HG02610 (cell line): ENCODE data around the gene SCN9A.
A peak's percentile ranks its signal among the peaks of the same experiment; 100 is the strongest.
"Not testable (repeated sequence)": the region's sequence is repeated elsewhere in the genome, so short reads cannot be mapped to it uniquely, and the experiment has no call there.

ENCODE experiments used
- ATAC-seq: cut with Tn5 transposase; IDR thresholded peaks from one replicate; pipeline ENCODE4 v1.9.1; 2021; ENCODE audit warnings: mild to moderate bottlenecking, moderate library complexity; ENCODE audit not compliant: unreplicated experiment

The SCN9A gene

DNA sequence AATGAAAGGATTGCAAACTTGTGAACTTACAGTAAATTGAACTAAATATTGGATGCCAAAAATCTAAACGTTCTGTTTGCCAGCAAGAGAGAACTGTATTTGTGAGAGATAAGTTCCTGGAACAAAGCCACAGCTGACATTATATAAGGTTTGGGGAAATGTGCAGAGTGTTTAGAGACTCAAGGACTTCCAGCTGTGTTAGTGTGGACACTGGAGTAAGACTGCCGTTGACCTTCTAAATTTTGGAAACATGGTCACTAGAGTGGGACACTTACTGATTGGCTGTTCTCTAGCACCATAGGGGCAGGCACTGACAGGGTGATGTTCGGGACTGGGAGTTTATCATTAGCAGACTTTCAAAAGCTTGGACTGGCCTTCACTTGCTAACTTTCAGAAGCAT, 40.5 kb downstream of the SCN9A start:
- ATAC-seq = no peak

DNA sequence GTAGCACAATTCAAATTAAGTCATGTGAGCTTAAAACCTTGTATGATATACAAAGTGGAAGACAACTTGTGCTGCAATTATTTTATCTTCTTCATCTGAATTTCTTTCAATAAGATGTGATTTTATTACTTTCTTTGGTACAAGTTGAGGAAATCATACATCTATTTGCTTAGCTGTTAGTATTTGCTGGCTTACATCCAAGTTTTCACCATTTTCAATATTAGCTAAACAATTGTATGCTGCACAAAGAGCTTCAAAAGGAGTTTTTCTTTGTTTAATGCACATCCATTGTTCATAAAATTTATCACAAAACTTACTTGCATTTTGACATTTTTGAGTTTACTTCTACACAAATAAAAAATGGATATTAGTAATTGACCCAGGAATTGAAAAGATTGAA, 40.9 kb downstream of the SCN9A start:
- ATAC-seq = no peak

DNA sequence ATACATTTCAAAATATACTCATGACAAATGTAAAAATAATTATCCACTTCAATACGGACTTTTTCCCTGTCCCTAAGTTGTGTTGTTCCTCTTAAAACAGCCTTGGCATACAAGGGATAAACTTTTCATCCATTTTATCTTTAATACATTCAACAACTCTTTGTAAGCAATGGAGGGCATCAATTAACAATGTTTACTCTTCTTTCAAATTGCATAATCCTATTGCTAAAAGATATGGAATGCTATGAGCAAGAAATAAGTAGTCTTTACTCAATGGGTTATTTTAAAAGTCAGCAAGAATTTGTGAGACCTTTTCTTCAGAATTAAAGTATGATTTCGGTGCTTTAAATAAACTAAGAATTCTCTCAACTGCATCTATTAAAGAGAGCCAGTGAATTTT, 41.9 kb downstream of the SCN9A start:
- ATAC-seq = no peak

DNA sequence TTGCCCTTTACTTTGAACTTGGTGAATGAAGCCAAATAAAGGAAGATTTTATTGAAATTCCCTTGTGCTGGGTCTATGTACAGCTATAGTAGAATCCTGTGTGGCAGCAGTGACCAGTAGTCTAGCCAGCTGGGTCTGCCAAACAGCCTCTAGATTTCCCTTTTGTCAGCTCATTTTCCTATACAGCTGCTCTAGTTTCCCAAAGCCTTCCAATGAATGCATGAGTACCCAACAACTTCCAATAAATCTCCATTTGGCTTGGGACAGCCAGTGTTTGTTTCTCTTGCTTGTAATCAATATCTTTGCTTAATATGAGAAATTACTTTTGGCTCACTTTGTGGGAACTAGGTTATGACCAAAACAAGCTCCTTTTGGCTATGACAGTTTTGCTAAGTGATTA, 43.6 kb downstream of the SCN9A start:
- no peak for ATAC-seq

DNA sequence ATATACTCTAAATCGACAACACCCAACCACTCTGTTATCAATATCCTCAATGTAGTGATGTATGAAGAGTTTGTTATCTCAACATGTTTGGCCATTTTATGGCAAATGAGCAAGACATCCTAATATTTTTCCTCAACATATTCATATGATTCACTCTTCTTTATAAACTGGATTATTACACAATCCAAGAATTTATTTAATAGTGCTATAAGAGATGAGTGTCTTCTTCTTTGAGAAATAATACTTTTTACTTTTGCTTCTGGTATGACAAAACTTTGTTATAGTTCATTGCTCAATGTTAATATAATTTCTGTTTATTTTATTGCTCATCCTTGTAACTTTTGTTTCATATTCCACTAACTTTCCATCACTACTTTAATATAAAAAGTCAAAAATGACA, 44.3 kb downstream of the SCN9A start:
- no peak for ATAC-seq

DNA sequence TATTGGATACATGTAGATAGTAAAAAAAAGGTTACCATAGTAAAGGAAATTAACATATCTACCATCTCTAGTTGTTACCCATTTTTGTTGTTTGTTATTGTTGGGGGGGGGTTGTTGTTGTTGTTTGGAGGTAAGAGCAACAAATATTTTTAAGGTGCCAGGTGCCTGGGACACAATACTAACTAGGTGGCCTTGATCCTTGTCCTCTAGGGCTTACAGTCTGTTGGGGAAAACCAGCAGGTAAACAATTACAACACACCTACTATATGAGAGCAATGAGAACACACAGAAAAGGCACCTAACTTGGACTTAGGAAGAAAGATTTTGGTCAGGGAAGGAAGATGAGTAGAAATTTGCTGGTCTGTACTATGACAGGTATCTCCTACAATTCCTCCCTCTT, 46.3 kb downstream of the SCN9A start:
- no peak for ATAC-seq

DNA sequence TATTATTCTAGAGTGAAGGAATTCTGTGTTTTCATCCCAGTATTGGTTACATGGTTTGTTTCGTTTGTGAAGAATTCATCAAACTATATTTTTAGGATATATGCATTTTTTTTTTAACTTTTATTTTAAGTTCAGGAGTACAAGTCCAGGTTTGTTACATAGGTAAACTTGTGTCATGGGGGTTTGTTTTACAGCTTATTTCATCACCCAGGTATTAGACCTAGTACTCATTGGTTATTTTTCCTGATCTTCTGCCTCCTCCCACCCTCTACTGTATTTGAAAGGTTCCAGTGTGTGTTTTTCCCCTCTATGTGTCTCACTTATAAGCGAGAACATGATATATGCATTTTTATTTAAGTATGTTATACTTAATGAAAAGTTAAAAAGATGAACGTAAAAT, 47.6 kb downstream of the SCN9A start:
- no peak for ATAC-seq

DNA sequence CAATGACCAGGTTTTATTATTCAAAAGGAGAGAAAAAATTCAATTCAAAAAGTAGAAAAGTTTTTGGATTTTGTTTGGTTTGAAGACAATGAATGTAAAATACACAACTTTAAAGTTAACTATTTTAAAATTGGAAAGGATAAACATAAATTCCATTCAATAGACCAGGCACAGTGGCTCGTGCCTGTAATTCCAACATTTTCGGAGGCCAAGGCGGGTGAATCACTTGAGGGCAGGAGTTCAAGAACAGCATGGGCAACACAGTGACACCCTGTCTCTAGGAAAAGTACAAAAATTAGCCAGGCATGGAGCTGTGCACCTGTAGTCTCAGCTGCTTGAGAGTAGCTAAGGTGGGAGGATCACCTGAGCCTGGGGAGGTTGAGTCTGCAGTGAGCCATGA, 54.7 kb downstream of the SCN9A start:
- ATAC-seq = no peak

DNA sequence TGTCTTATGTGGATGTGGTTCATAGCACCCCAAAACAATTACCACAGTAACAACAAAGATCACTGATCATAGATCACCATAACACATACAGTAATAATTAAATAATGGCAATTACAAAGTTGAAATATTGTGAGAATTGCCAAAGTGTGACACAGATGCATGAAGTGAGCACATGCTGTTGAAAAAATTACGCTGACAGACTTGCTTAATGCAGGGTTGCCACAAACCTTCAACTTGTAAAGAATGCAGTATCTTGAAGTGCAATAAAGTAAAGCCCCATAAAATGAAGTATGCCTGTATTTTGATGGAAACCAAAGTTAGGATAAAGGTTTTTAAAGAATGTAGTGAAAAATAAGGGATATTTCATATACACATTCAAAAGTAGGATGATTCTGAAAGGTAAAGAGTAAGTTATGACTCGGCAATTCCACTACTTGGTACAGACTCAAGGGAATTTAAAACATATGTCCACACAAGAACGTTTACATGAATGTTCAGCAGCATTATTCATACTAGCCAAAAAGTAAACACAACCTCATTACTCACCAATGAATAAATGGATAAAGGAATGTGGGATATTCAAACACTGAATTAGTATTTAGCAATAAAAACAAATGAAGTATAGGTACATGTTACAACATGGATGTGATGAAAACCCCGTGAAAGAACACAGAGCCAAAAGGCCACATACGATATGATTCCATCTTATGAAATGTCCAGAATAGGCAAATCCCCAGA, 61.6 kb downstream of the SCN9A start:
- ATAC-seq = no peak

DNA sequence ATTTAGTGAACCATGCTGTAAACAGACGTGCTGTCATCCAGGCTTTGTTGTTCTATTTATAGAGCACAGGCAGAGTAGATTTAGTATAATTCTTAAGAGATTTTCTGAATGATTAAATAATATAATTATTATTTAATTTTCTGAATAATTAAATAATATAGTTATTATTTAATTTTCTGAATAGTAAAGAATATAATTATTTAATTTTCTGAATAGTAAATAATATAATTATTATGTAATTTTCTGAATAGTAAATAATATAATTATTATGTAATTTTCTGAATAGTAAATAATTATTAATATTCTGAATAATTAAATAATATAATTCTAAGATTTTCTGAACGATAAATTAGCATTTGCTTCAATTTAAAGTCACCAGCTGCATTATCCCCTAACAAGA, 62.9 kb downstream of the SCN9A start:
- not testable (repeated sequence) for ATAC-seq

DNA sequence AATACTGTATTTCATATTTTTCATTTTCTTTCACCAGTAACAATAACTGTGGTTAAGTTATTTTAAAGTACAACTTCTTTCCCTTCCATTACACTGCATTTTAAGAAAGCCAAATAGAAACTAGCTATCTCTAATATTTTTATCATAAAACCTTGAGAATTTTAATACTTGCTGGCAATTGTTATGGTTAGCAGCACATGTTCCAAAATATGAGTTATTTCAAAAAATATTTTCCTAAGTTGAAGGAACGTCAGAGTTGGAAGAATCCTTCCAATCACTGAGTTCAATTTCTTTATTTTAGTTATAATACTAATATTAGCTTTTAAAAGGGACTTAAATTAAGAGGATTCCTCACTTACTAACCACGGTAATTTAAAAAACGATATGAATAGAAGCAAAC, 68.4 kb downstream of the SCN9A start:
- no peak for ATAC-seq

DNA sequence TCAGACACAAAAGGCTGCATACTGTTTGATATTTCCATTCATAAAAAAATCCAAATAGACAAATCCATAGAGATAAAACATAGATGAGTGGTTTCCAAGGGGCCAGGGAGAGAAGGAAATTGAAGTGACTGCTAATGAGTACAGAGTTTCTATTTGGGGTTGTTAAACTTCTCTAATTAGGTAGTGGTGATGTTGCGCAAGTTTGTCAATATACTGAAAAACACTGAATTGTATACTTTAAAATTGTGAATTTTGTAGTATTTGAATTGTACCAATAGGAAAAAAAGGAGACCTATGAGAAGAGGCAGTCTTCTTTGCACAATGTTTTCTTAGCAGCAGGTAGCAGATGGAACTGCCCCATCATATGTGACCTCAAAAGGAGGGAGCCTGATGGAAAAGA, 71.1 kb downstream of the SCN9A start:
- ATAC-seq = no peak

DNA sequence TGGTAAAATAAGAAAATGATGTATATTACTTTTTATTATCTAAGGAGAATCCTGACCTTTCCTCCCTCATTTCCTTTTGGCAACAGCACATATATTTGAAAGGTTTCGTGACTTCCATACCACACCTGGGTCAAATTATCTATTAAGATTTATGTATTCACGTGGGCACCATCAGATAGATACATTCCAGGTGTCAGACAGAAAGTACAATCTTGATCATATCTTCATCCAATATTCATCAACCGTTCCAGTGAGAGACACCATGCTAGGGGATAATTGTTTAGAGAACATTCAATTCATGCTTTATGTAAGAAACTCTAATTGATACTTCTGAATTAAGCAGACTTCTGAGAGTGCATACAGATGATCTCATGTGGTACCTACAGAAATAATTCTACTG, 73.7 kb downstream of the SCN9A start:
- no peak for ATAC-seq

DNA sequence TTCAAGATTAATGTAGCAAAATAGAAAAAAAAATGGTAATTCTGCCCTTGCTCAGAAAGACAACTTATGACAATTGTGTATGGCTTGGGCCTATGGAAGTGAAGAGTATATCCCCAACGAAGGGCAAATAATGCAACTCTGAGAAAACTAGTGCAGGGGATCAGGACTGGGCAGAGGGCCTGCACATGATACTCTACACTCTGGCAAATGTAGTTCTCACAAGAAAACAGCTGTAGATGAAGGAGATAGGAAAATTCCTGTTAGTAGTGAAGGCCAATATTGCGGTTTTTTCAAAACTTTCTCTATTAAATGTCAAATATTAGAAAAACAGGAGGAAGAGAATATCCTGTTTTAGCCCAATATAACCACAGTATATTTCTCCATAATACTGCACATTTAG, 77.8 kb downstream of the SCN9A start:
- no peak for ATAC-seq

DNA sequence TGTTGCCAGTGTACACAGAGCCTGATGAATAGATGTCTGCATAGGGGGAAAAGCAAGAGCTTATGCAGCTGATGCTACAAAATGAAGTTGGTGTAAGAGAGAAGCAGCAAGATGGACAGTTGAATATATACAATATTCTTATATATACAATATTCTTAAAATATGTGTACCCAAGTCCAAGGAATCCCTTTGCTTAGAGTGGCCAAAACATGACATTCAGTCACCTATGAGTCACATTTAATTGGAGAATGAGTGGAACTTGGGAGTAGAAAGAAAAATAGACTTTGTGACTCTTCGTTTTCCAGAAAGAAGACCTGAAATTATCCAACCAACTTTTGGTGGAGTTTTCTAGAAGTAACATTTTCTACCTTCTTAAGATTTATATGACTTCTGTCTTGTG, 81.8 kb downstream of the SCN9A start:
- no peak for ATAC-seq

DNA sequence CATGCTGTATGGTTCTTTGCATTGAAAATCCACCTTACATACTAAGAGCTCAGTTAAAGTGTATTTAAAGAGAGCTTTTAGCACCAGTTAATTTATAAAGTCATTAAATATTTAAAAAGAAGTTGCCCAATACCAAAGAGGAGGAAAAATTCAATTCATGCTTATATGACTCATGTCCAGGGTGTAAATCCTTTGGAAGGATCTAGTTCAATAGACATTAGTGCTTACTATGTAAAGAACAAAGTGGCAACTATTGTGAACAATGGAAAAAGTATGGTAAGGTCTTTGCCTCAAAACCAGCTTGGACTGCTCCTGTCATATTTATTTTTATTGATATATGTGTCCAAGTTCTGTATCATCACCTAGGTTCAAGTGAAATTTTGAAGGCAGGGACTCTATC, 90.5 kb downstream of the SCN9A start:
- no peak for ATAC-seq

DNA sequence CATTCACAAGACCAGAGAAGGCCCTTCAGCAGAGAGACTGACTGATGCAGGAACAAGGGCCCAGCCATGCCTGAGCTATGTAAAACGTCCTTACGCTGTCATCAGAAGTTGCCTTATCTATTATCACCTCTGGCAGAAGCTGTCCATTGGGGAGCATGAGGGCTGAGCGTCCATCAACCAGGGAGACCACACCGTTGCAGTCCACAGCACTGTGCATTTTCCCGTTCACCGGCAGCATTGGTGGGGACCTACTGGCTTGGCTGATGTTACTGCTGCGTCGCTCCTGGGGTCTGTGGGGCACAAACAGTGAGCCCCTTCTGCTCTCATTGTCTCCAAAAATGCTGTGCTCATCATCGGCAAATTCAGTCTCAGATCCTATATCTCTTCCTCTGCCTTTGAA, 91.4 kb downstream of the SCN9A start:
- no peak for ATAC-seq

DNA sequence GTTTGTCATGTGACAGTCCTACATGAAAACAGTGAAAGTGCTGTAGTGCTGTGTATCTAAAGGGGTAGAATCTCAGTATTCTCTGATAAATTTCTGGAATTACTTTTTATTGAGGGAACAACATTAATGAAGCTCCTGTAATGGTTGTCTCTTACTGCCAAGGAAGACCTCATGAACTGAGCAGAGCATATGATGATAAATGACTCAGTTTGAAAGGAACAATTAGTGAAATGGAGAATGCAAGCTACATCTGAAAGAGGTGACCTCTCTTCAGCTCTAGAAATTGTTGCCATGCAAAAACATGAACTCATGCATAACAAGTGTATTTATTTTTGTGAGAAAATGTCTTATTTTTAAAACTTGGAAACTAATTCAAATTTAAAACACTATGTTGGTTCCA, 93.6 kb downstream of the SCN9A start:
- peak; percentile 73 for ATAC-seq

DNA sequence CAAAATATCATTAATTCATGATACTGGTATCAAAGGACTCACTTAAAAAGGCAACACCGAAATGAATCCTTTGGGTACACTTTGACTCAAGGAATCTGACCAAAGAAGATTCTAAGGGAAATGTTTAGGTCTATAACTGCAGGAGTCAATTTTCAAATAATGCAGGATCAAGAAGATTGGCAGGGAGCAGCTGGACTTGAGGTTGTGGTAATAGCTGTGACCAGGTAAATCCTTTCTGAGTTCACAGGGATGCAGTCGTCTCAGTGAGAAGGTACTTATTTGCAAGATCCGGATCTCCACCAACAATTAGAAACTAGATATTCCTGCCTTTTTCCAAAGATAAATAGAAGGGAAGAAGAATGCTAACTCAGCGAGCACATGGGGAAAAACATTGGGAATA, 96.9 kb downstream of the SCN9A start:
- ATAC-seq = no peak

DNA sequence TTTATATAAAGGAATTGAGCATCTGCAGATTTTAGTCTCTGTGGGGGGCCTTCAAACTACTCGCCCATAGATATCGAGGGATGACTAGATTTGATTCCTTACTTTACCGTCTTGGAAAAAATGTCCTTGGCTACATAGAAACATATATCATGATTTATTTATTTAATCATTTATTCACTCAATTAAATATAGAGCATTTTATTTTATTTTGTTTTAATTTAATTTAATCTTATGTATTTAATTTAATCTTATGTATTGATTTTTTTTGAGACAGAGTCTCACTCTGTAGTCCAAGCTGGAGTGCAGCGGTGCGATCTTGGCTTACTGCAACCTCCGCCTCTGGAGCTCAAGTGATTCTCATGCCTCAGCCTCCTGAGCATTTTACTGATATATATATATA, 105.4 kb downstream of the SCN9A start:
- ATAC-seq = no peak

DNA sequence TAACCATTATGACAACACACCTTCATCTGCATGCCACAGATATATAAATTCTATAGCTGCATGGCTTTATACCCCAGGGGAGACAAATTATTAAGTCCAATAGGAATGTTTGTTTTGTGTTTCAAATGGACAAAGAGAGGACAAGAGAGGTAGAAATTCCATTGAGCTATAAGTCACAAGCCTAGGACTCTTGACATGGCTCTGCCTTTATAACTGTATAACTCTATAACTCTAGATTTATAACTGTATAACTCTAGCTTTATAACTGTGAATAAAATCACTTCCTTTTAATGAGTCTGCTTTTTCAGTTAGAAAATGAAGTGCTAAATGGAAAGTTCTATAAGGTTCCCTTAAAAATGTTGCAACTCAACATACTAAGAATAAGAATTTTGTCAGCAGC, 106.4 kb downstream of the SCN9A start:
- ATAC-seq = no peak

DNA sequence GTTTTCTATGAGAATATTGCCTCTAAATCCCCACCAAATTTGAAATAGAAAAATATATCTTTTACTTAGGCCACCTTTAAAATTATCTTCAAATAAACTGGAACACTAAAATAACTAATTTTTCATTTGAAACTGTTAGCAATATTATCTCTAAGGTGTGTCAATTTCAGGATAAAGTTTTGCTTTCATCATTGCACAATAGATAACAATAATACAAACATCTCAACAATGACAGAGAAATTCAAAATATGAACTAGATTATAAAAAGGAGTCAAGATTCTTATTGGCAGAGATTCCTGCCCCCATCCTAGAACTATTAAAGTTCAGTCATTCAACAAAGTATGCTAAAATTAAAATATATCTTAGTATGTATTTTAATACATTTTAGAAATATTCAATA, 117.9 kb downstream of the SCN9A start:
- no peak for ATAC-seq

DNA sequence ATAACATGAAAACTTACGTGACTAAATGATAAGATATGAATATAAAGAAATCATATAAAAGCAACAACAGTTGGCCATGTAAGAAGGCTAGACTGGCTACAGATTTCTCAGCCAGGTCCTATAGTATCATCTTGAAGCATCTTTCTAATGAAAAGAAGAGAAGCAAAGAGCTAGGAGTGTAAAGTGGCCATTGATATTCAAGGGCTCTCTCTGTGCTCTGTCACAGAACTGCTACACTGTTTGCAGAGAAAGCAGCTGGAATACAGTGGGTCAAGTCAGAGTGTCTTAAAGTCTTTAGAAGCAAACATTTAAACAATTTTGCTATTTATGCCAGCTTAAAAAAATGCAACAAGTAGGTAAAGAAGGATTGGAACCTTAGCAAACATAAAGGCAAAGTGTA, 118.8 kb downstream of the SCN9A start:
- ATAC-seq = no peak
